HG03045 (cell line): Measurements from ENCODE around the gene IDI2.

Experiments used
- ATAC-seq: cut with Tn5 transposase; IDR thresholded peaks from one replicate; pipeline ENCODE4 v1.9.1; 2021; ENCODE audit warnings: mild to moderate bottlenecking, moderate library complexity; ENCODE audit not compliant: unreplicated experiment

Gene IDI2

GRCh38 chr10:983971-984655 lies 41.5 kb downstream of the IDI2 start:
- no peak for ATAC-seq

DNA sequence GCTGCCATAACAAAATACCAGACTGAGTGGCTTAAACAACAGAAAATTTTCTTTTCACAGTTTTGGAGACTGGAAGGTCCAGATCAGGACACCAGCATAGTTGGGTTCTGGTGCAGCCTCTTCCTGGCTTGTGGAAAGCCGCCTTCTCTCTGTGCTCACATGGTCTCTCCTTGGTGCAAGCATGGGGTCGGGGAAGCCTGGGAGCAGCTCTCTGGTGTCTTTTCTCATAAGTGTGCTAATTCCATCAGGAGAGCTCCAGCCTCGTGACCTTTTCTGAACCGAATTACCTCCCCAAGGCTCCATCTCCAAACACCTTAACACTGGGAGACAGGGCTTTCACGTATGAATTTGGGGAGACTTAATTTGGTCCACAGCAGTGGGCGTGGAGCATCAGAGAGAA lies 42.3 kb downstream of the IDI2 start:
- ATAC-seq, result no peak

DNA sequence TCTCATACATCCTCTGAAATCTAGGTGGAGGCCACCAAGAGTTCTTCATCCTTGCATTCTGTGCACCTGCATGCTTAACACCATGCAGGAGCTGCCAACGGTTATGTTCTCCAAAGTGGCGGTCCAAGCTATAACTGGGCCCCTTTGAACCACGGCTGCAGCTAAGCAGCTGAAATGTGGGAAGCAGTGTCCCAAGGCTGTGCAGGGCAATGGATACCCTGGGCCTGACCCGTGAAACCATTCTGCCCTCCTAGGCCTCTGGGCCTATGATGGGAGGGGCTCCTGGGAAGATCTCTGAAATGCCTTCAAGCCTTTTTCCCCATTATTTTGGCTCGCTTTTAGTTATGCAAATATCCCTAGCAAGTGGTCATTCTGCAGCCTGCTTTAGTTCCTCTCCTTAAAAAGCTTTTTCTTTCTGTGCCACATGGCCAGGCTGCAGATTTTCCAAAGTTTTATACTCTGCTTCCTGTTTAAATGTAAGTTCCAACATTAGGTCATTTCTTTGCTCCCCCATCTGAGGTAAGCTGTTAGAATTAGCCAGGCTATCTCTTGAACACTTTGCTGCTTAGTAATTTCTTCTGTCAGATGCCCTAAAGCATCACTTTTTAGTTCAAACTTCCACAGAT lies 45.1 kb downstream of the IDI2 start:
- no peak for ATAC-seq

GRCh38 chr10:978826-979421 lies 46.7 kb downstream of the IDI2 start:
- ATAC-seq, result no peak

DNA sequence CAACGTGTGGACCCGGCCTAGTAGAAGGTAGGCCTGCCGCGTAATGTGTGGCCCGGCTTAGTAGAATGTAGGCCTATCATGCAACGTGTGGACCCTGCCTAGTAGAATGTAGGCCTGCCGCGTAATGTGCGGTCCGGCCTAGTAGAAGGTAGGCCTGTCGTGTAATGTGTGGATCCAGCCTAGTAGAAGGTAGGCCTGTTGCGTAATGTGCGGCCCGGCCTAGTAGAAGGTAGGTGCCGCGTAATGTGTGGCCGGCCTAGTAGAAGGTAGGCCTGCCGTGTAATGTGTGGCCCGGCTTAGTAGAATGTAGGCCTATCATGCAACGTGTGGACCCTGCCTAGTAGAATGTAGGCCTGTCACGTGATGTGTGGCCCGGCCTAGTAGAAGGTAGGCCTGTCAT lies 49.3 kb downstream of the IDI2 start:
- ATAC-seq, result no peak

GRCh38 chr10:974785-975074 lies 50.9 kb downstream of the IDI2 start:
- ATAC-seq, result no peak

GRCh38 chr10:974038-974784 lies 51.4 kb downstream of the IDI2 start:
- no peak for ATAC-seq

- ATAC-seq, result no peak
Observed at GRCh38 chr10:972763-973162, 52.9 kb downstream of the IDI2 start.

DNA sequence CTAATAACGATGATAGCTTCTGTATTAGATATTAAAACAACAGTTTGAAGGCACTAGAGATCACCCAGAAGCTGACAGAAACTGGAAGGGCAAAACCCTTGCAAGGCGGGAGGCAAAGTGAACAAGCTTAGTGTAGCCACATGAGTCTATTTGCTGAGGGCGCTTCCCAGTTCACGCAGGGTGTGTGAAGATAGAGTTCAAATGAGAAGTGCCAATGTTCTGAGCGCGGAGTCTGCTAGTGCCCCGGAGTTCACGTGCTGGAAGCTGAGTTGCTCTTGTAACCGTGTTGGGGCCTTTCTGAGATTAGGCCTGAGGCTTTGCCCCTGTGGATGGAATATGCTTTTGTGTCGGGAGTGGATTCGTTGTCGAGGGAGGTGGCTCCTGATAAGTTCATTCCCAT lies 54.0 kb downstream of the IDI2 start:
- ATAC-seq, result no peak

- ATAC-seq, result no peak
Observed at GRCh38 chr10:971150-971542, 54.5 kb downstream of the IDI2 start.

DNA sequence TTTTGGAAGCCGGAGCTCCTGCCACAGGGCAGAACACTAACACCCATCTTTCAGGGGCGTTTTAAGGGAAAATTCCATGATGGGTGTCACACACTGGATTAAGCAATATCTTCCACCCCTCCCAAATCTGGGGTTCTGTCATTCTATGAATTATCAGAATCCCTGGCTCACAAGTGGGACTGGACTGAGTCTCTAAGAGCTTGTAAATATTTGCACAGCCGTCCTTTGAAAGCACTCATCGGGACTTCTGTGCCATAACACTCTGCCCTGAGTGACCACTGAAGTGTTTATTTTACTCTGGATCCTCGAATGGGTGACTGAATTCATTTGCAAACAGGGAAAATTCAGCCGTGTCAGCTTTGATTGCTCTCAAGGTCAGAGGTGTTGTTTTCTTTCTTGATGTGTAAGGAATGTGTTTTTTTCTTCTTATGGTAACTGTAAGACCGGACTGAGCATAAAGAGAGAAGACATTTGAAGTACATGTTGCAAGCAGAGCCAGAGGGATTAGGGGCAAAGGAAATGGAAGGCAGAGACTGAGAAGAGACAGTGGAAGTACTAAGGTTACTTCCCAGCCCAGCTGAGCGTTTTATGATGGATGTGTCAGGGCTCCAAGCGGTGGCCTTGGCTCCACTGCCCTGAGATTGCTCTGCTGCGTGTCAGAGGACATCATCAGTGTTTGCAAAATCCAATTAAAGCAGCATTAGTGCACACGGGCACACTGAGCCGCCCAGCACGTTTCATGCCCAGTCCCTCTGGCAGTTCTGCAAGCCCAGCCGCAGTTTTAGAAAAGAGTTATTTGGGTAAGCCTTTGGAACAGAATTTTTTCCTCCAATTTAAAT lies 55.1 kb downstream of the IDI2 start:
- ATAC-seq, result no peak

DNA sequence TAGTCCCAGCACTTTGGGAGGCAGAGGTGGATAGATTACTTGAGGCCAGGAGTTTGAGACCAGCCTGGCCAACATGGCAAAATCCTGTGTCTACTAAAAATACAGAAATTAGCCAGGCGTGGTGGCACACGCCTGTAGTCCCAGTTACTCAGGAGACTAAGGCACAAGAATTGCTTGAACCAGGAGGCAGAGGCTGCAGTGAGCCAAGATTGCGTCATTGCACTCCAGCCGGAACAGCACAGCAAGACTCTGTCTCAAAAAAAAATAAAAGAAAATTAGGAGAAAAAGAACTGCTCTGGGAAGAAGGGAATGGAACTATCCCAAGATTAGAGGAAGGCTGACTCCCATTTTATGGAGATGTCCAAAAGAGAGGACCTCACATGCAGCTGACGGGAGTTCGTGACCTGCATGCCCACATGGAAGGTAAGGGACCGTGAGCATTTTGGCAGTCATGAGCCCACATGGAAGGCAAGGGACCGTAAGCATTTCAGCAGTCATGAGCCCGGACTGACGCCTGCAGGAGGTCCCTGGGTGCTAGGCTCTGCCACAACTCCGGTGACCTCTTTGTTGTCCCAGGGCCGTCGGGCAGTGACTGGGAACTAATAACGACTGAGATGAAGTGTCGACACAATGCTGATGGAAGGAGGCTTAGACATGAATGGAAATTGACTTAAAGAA lies 56.0 kb downstream of the IDI2 start:
- ATAC-seq, result no peak
